Measurements from ENCODE around the gene DTWD2.
"Not testable (repeated sequence)": the region's sequence is repeated elsewhere in the genome, so short reads cannot be mapped to it uniquely, and the experiment has no call there.

Gene DTWD2

DNA sequence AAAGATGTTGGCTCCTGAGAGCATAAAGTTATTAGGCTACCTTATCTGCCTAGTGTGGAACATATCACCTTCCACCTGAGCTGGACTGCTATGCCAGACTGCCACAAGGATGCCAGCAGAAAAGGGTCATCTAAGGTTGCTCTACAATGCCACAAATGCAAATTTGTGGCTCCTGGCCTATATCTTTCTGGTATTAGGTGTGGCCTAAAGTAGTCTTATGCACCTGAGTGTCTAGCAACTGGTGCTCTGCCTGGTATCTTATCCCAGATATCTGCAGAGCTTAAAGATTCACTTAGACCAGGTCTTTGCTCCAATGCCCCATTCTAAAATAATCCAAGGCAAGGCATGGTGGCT, 34.7 kb downstream of the DTWD2 start:
- H3K4me1 ChIP-seq (ENCODE audit: control insufficient read depth, insufficient read depth, low read length), result no peaks in the 10 kb centered on the region; the same call in 1 of the 2 replicates
- H3K27me3 ChIP-seq (ENCODE audit: control insufficient read depth, insufficient read depth, low read length), result no peaks in the 10 kb centered on the region
- H3K36me3 ChIP-seq (ENCODE audit: control insufficient read depth, insufficient read depth, low read length), result no peaks in the 10 kb centered on the region
- H3K4me3 ChIP-seq (ENCODE audit: low read length), result no peak overlapping the region
- no peak overlapping the region for H3K27ac ChIP-seq (ENCODE audit: low read length)
- H3K9me3 ChIP-seq (ENCODE audit: control insufficient read depth, insufficient read depth, low read length), result no peaks in the 10 kb centered on the region
- DNase-seq (ENCODE audit: low read depth, low spot score), result no peak

GRCh38 chr5:118952992-118953651, 35.2 kb downstream of the DTWD2 start:
- no peak overlapping the region for H3K4me3 ChIP-seq (ENCODE audit: low read length)
- H3K4me1 ChIP-seq (ENCODE audit: control insufficient read depth, insufficient read depth, low read length), result no peaks in the 10 kb centered on the region; the same call in 1 of the 2 replicates
- no peaks in the 10 kb centered on the region for H3K9me3 ChIP-seq (ENCODE audit: control insufficient read depth, insufficient read depth, low read length)
- no peaks in the 10 kb centered on the region for H3K27me3 ChIP-seq (ENCODE audit: control insufficient read depth, insufficient read depth, low read length)
- no peak overlapping the region for H3K27ac ChIP-seq (ENCODE audit: low read length)
- no CpG with 5 or more reads among the region's 2 CpGs for WGBS (ENCODE audit: insufficient coverage, insufficient read length)
- H3K36me3 ChIP-seq (ENCODE audit: control insufficient read depth, insufficient read depth, low read length), result no peaks in the 10 kb centered on the region
- no peak for DNase-seq (ENCODE audit: low read depth, low spot score)

- not testable (repeated sequence) for H3K36me3 ChIP-seq (ENCODE audit: control insufficient read depth, insufficient read depth, low read length); H3K27ac ChIP-seq (ENCODE audit: low read length); H3K9me3 ChIP-seq (ENCODE audit: control insufficient read depth, insufficient read depth, low read length); H3K4me3 ChIP-seq (ENCODE audit: low read length); H3K4me1 ChIP-seq (ENCODE audit: control insufficient read depth, insufficient read depth, low read length); DNase-seq (ENCODE audit: low read depth, low spot score); H3K27me3 ChIP-seq (ENCODE audit: control insufficient read depth, insufficient read depth, low read length)
- no CpG with 5 or more reads among the region's 4 CpGs for WGBS (ENCODE audit: insufficient coverage, insufficient read length)
Observed at GRCh38 chr5:118952306-118952705, 36.0 kb downstream of the DTWD2 start.

GRCh38 chr5:118950354-118950753, 38.0 kb downstream of the DTWD2 start:
- not testable (repeated sequence) for H3K4me1 ChIP-seq (ENCODE audit: control insufficient read depth, insufficient read depth, low read length); H3K4me3 ChIP-seq (ENCODE audit: low read length); DNase-seq (ENCODE audit: low read depth, low spot score); H3K36me3 ChIP-seq (ENCODE audit: control insufficient read depth, insufficient read depth, low read length); H3K27me3 ChIP-seq (ENCODE audit: control insufficient read depth, insufficient read depth, low read length); H3K9me3 ChIP-seq (ENCODE audit: control insufficient read depth, insufficient read depth, low read length); H3K27ac ChIP-seq (ENCODE audit: low read length)
- no CpG with 5 or more reads among the region's 9 CpGs for WGBS (ENCODE audit: insufficient coverage, insufficient read length)

GRCh38 chr5:118946138-118946800, 42.1 kb downstream of the DTWD2 start:
- Histone ChIP-seq H3K36me3 (ENCODE audit: control insufficient read depth, insufficient read depth, low read length) (no peaks in the 10 kb centered on the region), H3K27ac (ENCODE audit: low read length) (no peak overlapping the region), H3K4me1 (ENCODE audit: control insufficient read depth, insufficient read depth, low read length) (no peaks in the 10 kb centered on the region), H3K9me3 (ENCODE audit: control insufficient read depth, insufficient read depth, low read length) (no peaks in the 10 kb centered on the region), H3K4me3 (ENCODE audit: low read length) (no peak overlapping the region), H3K27me3 (ENCODE audit: control insufficient read depth, insufficient read depth, low read length) (no peaks in the 10 kb centered on the region)
- no CpG with 5 or more reads among the region's 2 CpGs for WGBS (ENCODE audit: insufficient coverage, insufficient read length)
- DNase-seq (ENCODE audit: low read depth, low spot score), result no peak

GRCh38 chr5:118937393-118938061, 50.8 kb downstream of the DTWD2 start:
- no peaks in the 10 kb centered on the region; the same call in 1 of the 2 replicates for H3K9me3 ChIP-seq (ENCODE audit: control insufficient read depth, insufficient read depth, low read length)
- no peaks in the 10 kb centered on the region for H3K36me3 ChIP-seq (ENCODE audit: control insufficient read depth, insufficient read depth, low read length)
- H3K27ac ChIP-seq (ENCODE audit: low read length), result no peak overlapping the region
- WGBS (ENCODE audit: insufficient coverage, insufficient read length), result no CpG with 5 or more reads among the region's 3 CpGs
- DNase-seq (ENCODE audit: low read depth, low spot score), result no peak
- no peak overlapping the region for H3K4me3 ChIP-seq (ENCODE audit: low read length)
- no peaks in the 10 kb centered on the region for H3K4me1 ChIP-seq (ENCODE audit: control insufficient read depth, insufficient read depth, low read length)
- no peaks in the 10 kb centered on the region for H3K27me3 ChIP-seq (ENCODE audit: control insufficient read depth, insufficient read depth, low read length)

DNA sequence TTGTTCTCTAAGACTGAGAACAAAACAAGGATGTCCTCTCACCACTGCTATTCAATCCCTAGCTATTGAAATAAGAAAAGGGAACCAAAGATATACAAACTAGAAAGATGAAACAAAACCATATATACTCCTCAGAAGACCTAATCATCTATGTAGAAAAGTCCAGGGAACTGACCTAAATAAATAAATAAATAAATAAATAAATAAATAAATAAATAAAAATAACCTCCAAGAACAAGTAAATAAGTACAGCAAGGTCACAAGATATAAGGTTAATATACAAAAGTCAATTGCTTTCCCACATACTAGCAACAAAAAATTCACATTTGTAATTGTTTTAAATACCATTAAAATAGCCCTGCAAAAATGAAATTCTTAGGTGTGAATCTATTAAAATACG, 54.6 kb downstream of the DTWD2 start:
- DNase-seq (ENCODE audit: low read depth, low spot score), result no peak
- Histone ChIP-seq H3K36me3 (ENCODE audit: control insufficient read depth, insufficient read depth, low read length) (no peaks in the 10 kb centered on the region), H3K27me3 (ENCODE audit: control insufficient read depth, insufficient read depth, low read length) (no peaks in the 10 kb centered on the region), H3K27ac (ENCODE audit: low read length) (no peak overlapping the region), H3K4me3 (ENCODE audit: low read length) (no peak overlapping the region), H3K9me3 (ENCODE audit: control insufficient read depth, insufficient read depth, low read length) (no peaks in the 10 kb centered on the region; the same call in 1 of the 2 replicates), H3K4me1 (ENCODE audit: control insufficient read depth, insufficient read depth, low read length) (no peaks in the 10 kb centered on the region)
- WGBS (ENCODE audit: insufficient coverage, insufficient read length), result no CpG with 5 or more reads among the region's 1 CpG

GRCh38 chr5:118931564-118931963, 56.8 kb downstream of the DTWD2 start:
- Histone ChIP-seq H3K27ac (ENCODE audit: low read length) (no peak overlapping the region), H3K4me3 (ENCODE audit: low read length) (no peak overlapping the region), H3K4me1 (ENCODE audit: control insufficient read depth, insufficient read depth, low read length) (no peaks in the 10 kb centered on the region), H3K36me3 (ENCODE audit: control insufficient read depth, insufficient read depth, low read length) (no peaks in the 10 kb centered on the region), H3K9me3 (ENCODE audit: control insufficient read depth, insufficient read depth, low read length) (no peaks in the 10 kb centered on the region; the same call in 1 of the 2 replicates), H3K27me3 (ENCODE audit: control insufficient read depth, insufficient read depth, low read length) (no peaks in the 10 kb centered on the region)
- WGBS (ENCODE audit: insufficient coverage, insufficient read length), result no CpG with 5 or more reads among the region's 1 CpG
- DNase-seq (ENCODE audit: low read depth, low spot score), result no peak

DNA sequence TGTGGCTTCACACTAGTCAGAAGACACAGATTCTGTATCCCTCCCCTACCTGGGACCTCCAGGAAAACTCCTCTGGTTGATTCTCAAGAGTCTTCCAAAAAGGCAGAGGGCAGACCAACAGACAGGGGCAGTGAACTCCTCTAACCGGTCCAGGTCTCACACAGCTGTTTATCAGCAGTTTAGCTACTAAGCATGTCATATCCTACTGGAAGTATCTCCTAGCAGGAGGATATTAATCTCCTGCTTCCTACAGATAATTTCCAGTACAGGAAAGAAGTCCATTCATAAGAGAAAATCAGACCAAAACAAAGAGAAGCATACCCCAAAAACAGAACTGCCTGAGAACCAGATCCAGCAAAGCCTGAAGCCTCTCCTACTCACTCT, 64.3 kb downstream of the DTWD2 start:
- no CpG with 5 or more reads among the region's 1 CpG for WGBS (ENCODE audit: insufficient coverage, insufficient read length)
- Histone ChIP-seq H3K36me3 (ENCODE audit: control insufficient read depth, insufficient read depth, low read length) (no peaks in the 10 kb centered on the region), H3K4me1 (ENCODE audit: control insufficient read depth, insufficient read depth, low read length) (peaks cover 3% of the 10 kb centered on the region; the same call in 1 of the 2 replicates), H3K27ac (ENCODE audit: low read length) (no peak overlapping the region), H3K4me3 (ENCODE audit: low read length) (no peak overlapping the region), H3K27me3 (ENCODE audit: control insufficient read depth, insufficient read depth, low read length) (no peaks in the 10 kb centered on the region), H3K9me3 (ENCODE audit: control insufficient read depth, insufficient read depth, low read length) (no peaks in the 10 kb centered on the region)
- no peak for DNase-seq (ENCODE audit: low read depth, low spot score)

DNA sequence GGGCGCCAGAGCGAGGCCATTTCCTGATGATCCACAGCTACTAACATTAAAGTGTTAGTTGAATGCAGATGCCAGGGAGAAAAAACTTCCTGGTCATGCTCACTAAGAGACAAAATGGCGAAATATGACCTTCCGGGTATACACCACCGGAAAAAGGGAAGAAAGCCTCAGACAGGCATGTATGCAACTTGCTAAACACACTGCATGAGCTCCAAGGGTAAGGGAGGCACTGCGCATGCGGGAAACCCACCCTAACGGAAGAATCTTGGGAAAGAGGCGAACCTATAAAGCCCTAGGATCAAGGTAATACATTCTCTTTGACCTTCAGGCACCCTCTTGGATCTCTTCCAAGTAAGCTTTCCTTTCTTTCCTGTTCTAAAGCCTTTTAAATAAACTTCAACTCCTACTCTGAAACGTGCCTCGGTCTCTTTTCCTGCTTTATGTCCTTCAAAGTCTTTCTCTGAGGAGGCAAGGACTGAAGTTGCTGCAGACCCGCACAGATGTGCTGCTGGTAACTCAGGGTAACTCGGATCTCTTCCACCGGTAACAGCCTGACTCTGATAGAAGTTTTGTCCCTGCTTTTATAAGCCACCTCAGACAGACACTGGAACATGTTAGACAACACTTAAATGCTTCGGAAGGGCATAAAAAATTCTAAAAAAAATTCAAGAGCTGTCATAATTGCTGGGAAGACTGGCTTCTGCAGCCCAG, 64.9 kb downstream of the DTWD2 start:
- no peak overlapping the region for H3K4me3 ChIP-seq (ENCODE audit: low read length)
- H3K4me1 ChIP-seq (ENCODE audit: control insufficient read depth, insufficient read depth, low read length), result peaks cover 3% of the 10 kb centered on the region; the same call in 1 of the 2 replicates
- H3K27ac ChIP-seq (ENCODE audit: low read length), result no peak overlapping the region
- WGBS (ENCODE audit: insufficient coverage, insufficient read length), result no CpG with 5 or more reads among the region's 15 CpGs
- H3K36me3 ChIP-seq (ENCODE audit: control insufficient read depth, insufficient read depth, low read length), result no peaks in the 10 kb centered on the region
- no peaks in the 10 kb centered on the region for H3K27me3 ChIP-seq (ENCODE audit: control insufficient read depth, insufficient read depth, low read length)
- no peak for DNase-seq (ENCODE audit: low read depth, low spot score)
- no peaks in the 10 kb centered on the region for H3K9me3 ChIP-seq (ENCODE audit: control insufficient read depth, insufficient read depth, low read length)

All from iPS DF 6.9 (cell line).